Upper lobe of left lung (tissue), 4 donors: ENCODE data around the gene KLKB1.

Source experiments
- CTCF ChIP-seq, 6 experiments: fragments of 450-650 bp in 4 of 6; fragments of 200-600 bp in 2 of 6; sonication (generic) in 2 of 6; IDR thresholded peaks; one replicate each; pipeline ENCODE4 v1.5.1; 2016 to 2019; ENCODE audit warnings: antibody characterized with exemption in 6 of 6
- EP300 ChIP-seq, 4 donors: sonication (generic); formaldehyde crosslinking; IDR thresholded peaks; one replicate each; pipeline ENCODE4 v1.5.1; 2017; ENCODE audit warnings: antibody characterized with exemption in 4 of 4, control low read depth in 2 of 4
- POLR2A ChIP-seq, 4 donors: fragments of 450-650 bp; IDR thresholded peaks; one replicate each; pipeline ENCODE4 v1.5.1; 2016 to 2017; ENCODE audit warnings: antibody characterized with exemption in 4 of 4, mild to moderate bottlenecking in 2 of 4

DNA sequence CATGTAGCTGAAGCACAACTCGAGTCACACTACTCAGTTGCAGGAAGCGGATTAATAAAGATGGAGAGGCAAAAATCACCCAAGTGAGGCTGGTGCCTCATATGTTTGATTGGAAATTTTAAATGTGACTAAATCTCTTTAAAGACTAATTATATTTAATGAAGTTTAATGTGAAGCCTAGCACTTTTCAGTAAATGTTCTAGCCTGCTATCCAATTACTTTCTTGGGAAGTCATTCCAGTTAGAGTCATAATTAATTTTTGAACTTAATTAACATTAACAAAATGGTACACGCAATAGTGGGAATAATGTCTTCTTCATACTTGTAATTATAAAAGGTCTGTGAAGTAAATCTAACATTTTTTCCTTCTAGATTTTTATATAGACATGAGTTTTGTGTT lies 59.3 kb downstream of the KLKB1 start:
- no peak for TF ChIP-seq CTCF (IDR thresholded peaks at IDR 0.05)
- TF ChIP-seq POLR2A (IDR thresholded peaks at IDR 0.05) = no peak
- TF ChIP-seq EP300 (IDR thresholded peaks at IDR 0.05) = no peak
